Endothelial cell of umbilical vein (primary cell): ENCODE data around the gene GPR17. TPM values are rescaled to one million over a fixed set of nuclear protein-coding genes. Genes with fewer than 3 reads are reported as not detected.

Experiments
- BruUV-seq: library from RNA; stranded (reverse); fragments of 400-500 nt; replicated peaks from 2 replicates; lab custom pipeline; 2021; lab: Mats Ljungman, UMichigan
- CTCF ChIA-PET: fragments of 300-600, 350-600 bp; sonication (Branson Sonifier 250); formaldehyde crosslinking; loops from one replicate; lab custom pipeline; 2021; ENCODE audit warnings: antibody characterized with exemption, inconsistent platforms; lab: Charles Lee
- POLR2A ChIA-PET: fragments of 300-600, 350-600 bp; sonication (Branson Sonifier 250); formaldehyde crosslinking; loops from one replicate; lab custom pipeline; 2021; ENCODE audit warnings: antibody characterized with exemption, inconsistent platforms; lab: Charles Lee
- DNase-seq: peaks from one replicate; pipeline ENCODE4 v3.0.0-alpha.2; 2011; ENCODE audit warnings: low read depth, low spot score
- FAIRE-seq: peaks from 2 replicates; lab custom pipeline; 2011; peaks lifted over from hg19 to GRCh38; lab: Jason Lieb, UNC
- H2AFZ ChIP-seq: 2 replicates; pipeline ENCODE4 v1.6.0; 2012; ENCODE audit warnings: low read depth, low read length, control low read depth, inconsistent platforms
- H3K27ac ChIP-seq: 2 replicates; pipeline ENCODE4 v1.5.1; 2011; ENCODE audit warnings: low read depth, mild to moderate bottlenecking, control low read depth, low read length, moderate library complexity; ENCODE audit not compliant: insufficient read depth
- H3K27me3 ChIP-seq, 2 experiments: 2 replicates each; pipeline versions ENCODE4 v1.6.0 to v1.6.1; 2011; ENCODE audit warnings: low read length in 2 of 2, mixed read lengths in 1 of 2; ENCODE audit not compliant: control insufficient read depth in 2 of 2, insufficient read depth in 2 of 2
- H3K36me3 ChIP-seq, 2 experiments: 2 replicates in 1 of 2; 3 replicates in 1 of 2; pipeline ENCODE4 v1.5.1; 2011; ENCODE audit warnings: low read length in 2 of 2, mild to moderate bottlenecking in 1 of 2, moderate library complexity in 1 of 2; ENCODE audit not compliant: control insufficient read depth in 2 of 2, insufficient read depth in 2 of 2; ENCODE audit errors: extremely low read depth in 1 of 2
- H3K4me1 ChIP-seq: 3 replicates; pipeline ENCODE4 v1.5.1; 2011; ENCODE audit warnings: mild to moderate bottlenecking, low read length; ENCODE audit not compliant: control insufficient read depth, insufficient read depth; ENCODE audit errors: extremely low read depth
- H3K4me2 ChIP-seq: 2 replicates; pipeline ENCODE4 v1.6.1; 2011; ENCODE audit warnings: low read length, control low read depth, mixed read lengths; ENCODE audit not compliant: insufficient read depth
- H3K4me3 ChIP-seq, 3 experiments: fragments of 200-600 bp in 1 of 3; sonication (generic), shearing (Covaris generic) in 1 of 3; replicated peaks in 1 of 3; 2 replicates each; pipeline ENCODE4 v1.5.1; 2011 to 2016; ENCODE audit warnings: control low read depth in 3 of 3, low read length in 3 of 3, mild to moderate bottlenecking in 2 of 3, inconsistent platforms in 1 of 3, low read depth in 1 of 3, moderate library complexity in 1 of 3; ENCODE audit not compliant: insufficient read depth in 1 of 3
- H3K79me2 ChIP-seq: 2 replicates; pipeline ENCODE4 v1.6.0; 2012; ENCODE audit warnings: low read length, inconsistent platforms; ENCODE audit not compliant: control insufficient read depth, insufficient read depth
- H3K9ac ChIP-seq: replicated peaks from 2 replicates; pipeline ENCODE3; 2011; ENCODE audit warnings: low read length, control low read depth; ENCODE audit not compliant: insufficient read depth; ENCODE audit errors: extremely low read depth
- H3K9me1 ChIP-seq: replicated peaks from 3 replicates; pipeline ENCODE4 v1.6.0; 2011; ENCODE audit warnings: mild to moderate bottlenecking, low read length; ENCODE audit not compliant: control insufficient read depth, insufficient read depth; ENCODE audit errors: extremely low read depth
- H3K9me3 ChIP-seq: replicated peaks from 2 replicates; pipeline ENCODE4 v1.5.1; 2012; ENCODE audit warnings: low read length, inconsistent platforms; ENCODE audit not compliant: control insufficient read depth, insufficient read depth
- H4K20me1 ChIP-seq: replicated peaks from 2 replicates; pipeline ENCODE3; 2011; ENCODE audit warnings: mild to moderate bottlenecking, low read length; ENCODE audit not compliant: control insufficient read depth, insufficient read depth; ENCODE audit errors: extremely low read depth
- CTCF ChIP-seq, 2 donors: IDR thresholded peaks; 1 replicate in 1 of 2; 2 replicates in 1 of 2; pipeline ENCODE4 v1.5.1; 2011; ENCODE audit warnings: low read length in 2 of 2, mild to moderate bottlenecking in 2 of 2, moderate library complexity in 2 of 2, control low read depth in 1 of 2, inconsistent platforms in 1 of 2, low read depth in 1 of 2; ENCODE audit not compliant: insufficient read depth in 1 of 2; ENCODE audit errors: extremely low read depth in 1 of 2
- EZH2 ChIP-seq: IDR thresholded peaks from 2 replicates; pipeline ENCODE4 v1.6.1; 2012; ENCODE audit warnings: borderline replicate concordance, low read depth, mild to moderate bottlenecking, moderate library complexity, low read length, inconsistent platforms; ENCODE audit not compliant: severe bottlenecking
- FOS ChIP-seq: IDR thresholded peaks from 2 replicates; pipeline ENCODE4 v1.6.1; 2011; ENCODE audit warnings: mild to moderate bottlenecking, low read length, moderate library complexity, borderline replicate concordance; ENCODE audit not compliant: insufficient read depth
- GATA2 ChIP-seq: IDR thresholded peaks from 2 replicates; pipeline ENCODE4 v1.7.0; 2011; ENCODE audit warnings: low read depth, mild to moderate bottlenecking, moderate library complexity, mixed read lengths, low read length; ENCODE audit not compliant: insufficient read length, insufficient read depth
- JUN ChIP-seq: IDR thresholded peaks from 2 replicates; pipeline ENCODE4 v1.6.1; 2011; ENCODE audit warnings: borderline replicate concordance, low read depth; ENCODE audit not compliant: insufficient read length, insufficient read depth
- MAX ChIP-seq: IDR thresholded peaks from 2 replicates; pipeline ENCODE4 v1.6.1; 2011; ENCODE audit not compliant: insufficient read depth, insufficient read length
- MYC ChIP-seq: IDR thresholded peaks from one replicate; pipeline ENCODE4 v1.6.1; 2011; ENCODE audit warnings: mild to moderate bottlenecking, low read depth, low read length
- POLR2A ChIP-seq: IDR thresholded peaks from 2 replicates; pipeline ENCODE4 v1.6.1; 2012; ENCODE audit warnings: low read depth, mild to moderate bottlenecking, control low read depth, low read length
- POLR2AphosphoS5 ChIP-seq: IDR thresholded peaks from 2 replicates; pipeline ENCODE4 v1.6.1; 2012; ENCODE audit warnings: low read depth, mild to moderate bottlenecking, control low read depth, low read length, moderate library complexity; ENCODE audit not compliant: insufficient read depth
- dilution Hi-C: fragments of 300-500 bp; cut with MboI; formaldehyde crosslinking; loops from one replicate; pipeline ENCODE4 v1.15.0; 2019; ENCODE audit warnings: low sequenced_read_pairs; ENCODE audit not compliant: extremely low pct_ligation_motif_present
- intact Hi-C: fragments of 100-400 bp; cut with micrococcal nuclease; formaldehyde crosslinking; loops from one replicate; pipeline ENCODE4 v1.10.0; 2022
- polyA plus RNA-seq, 4 experiments: library from polyadenylated mRNA; depleted of rRNA in 3 of 4; stranded (reverse) in 3 of 4; unstranded in 1 of 4; fragments of >200 nt; gene quantifications; 2 replicates each; pipeline versions ENCODE4 v1.2.1 to v1.2.3, GENCODE V29; 2011 to 2012; ENCODE audit warnings: missing spikeins in 1 of 4
- total RNA-seq: library from RNA; stranded (reverse); gene quantifications from 2 replicates; pipeline ENCODE4 v1.2.3, GENCODE V29; 2021

Gene GPR17
- total and polyA plus RNA-seq, 2 donors (not counting 3 experiments of a cell fraction or from before 2014, with no cell fraction given) = 0.10 TPM; not detected in 1

- no peaks in the 10 kb centered on the region for H3K36me3 ChIP-seq
- BruUV-seq = no TSS peak
- H3K9me3 ChIP-seq = no peaks in the 10 kb centered on the region
- ChIA-PET CTCF (interaction anchor here (1.1 to 4.7 kb wide), 4 partner anchors 11 to 91 kb away, joined by 3 to 38 read pairs (median 10); no protein-coding TSS in a partner anchor), POLR2A (no interaction called here)
- no peak overlapping the region for H3K4me2 ChIP-seq
- peak; percentile 8 for FAIRE-seq
- H2AFZ ChIP-seq = no peak overlapping the region
- H3K4me3 ChIP-seq = no peak overlapping the region
- H3K27me3 ChIP-seq = no peaks in the 10 kb centered on the region
- peaks cover 12% of the 10 kb centered on the region for H3K4me1 ChIP-seq
- dilution Hi-C loops (no loop called here), intact Hi-C loops (no loop called here)
- no peaks in the 10 kb centered on the region for H3K79me2 ChIP-seq
- peak; percentile 31 for DNase-seq
- TF ChIP-seq GATA2 (no peak), POLR2A (no peak), POLR2AphosphoS5 (no peak), CTCF (IDR thresholded peaks at IDR 0.05; ENCODE audit: extremely low read depth in 1 of 2, insufficient read depth in 1 of 2, low read depth in 1 of 2, low read length in 2 of 2) (no peak)
- no peaks in the 10 kb centered on the region for H3K9me1 ChIP-seq
- H3K9ac ChIP-seq = no peak overlapping the region
- H3K27ac ChIP-seq = no peak overlapping the region
- no peaks in the 10 kb centered on the region for H4K20me1 ChIP-seq
These were observed 37.1 kb downstream of the GPR17 start for GRCh38 chr2:127683056-127683455.

- dilution Hi-C loops = no loop called here
- Histone ChIP-seq H3K4me2 (no peak overlapping the region), H3K9me1 (no peaks in the 10 kb centered on the region), H3K4me3 (no peak overlapping the region), H3K27ac (no peak overlapping the region), H3K9me3 (no peaks in the 10 kb centered on the region), H3K9ac (no peak overlapping the region), H3K4me1 (peaks cover 12% of the 10 kb centered on the region), H2AFZ (peak overlapping the region; percentile 36), H3K79me2 (no peaks in the 10 kb centered on the region), H3K27me3 (no peaks in the 10 kb centered on the region), H4K20me1 (no peaks in the 10 kb centered on the region), H3K36me3 (no peaks in the 10 kb centered on the region)
- BruUV-seq = no TSS peak
- ChIA-PET CTCF (interaction anchor here (1.1 to 4.7 kb wide), 4 partner anchors 11 to 92 kb away, joined by 3 to 38 read pairs (median 10); no protein-coding TSS in a partner anchor), POLR2A (no interaction called here)
- DNase-seq (peak; percentile 45), FAIRE-seq (no peak)
- intact Hi-C loops = no loop called here
- TF ChIP-seq CTCF (IDR thresholded peaks at IDR 0.05; ENCODE audit: extremely low read depth in 1 of 2, insufficient read depth in 1 of 2, low read depth in 1 of 2, low read length in 2 of 2) = no peak
- TF ChIP-seq EZH2 = no peak
- TF ChIP-seq GATA2 = no peak
- no peak for TF ChIP-seq POLR2A
- no peak for TF ChIP-seq JUN
- TF ChIP-seq FOS = no peak
- TF ChIP-seq MAX = no peak
- no peak for TF ChIP-seq POLR2AphosphoS5
- TF ChIP-seq MYC = no peak
These were observed 37.8 kb downstream of the GPR17 start for GRCh38 chr2:127683757-127684156.
